Left lobe of liver (tissue), 2 donors: ENCODE data around the gene ECD. TPM values are rescaled to one million over a fixed set of nuclear protein-coding genes. Genes with fewer than 3 reads are reported as not detected.

Experiments used
- ATAC-seq: fragments of 200-7000 bp; cut with Tn5 transposase; one replicate; pipeline ENCODE4 v1.9.1; 2020; ENCODE audit warnings: mild to moderate bottlenecking, moderate library complexity
- DNase-seq: peaks from one replicate; pipeline ENCODE4 v3.0.0-alpha.2; 2020; ENCODE audit warnings: low spot score
- total RNA-seq: library from RNA; stranded (reverse); gene quantifications from one replicate; pipeline ENCODE4 v1.2.1, GENCODE V29; 2021
- donor health status: DM: no; HTN: no; CAD: no; lungs with moderate emphysema.
- donor health status: DM: no; HTN: yes; CAD: no.

ECD gene
- 9.1 TPM for total RNA-seq

GRCh38 chr10:73167783-73168464 is at the start of gene ECD, which contains the start of gene FAM149B1:
Gene ECD (minus strand): TSS chr10:73168008. CDS start chr10:73163937, 4,071 bp downstream.
Gene FAM149B1 (plus strand): TSS chr10:73168119. CDS start chr10:73168340, 221 bp downstream.
- ATAC-seq (peak; percentile 98), DNase-seq (peak; percentile 95)

- DNase-seq (no peak), ATAC-seq (no peak)
These were observed 47.9 kb upstream of the ECD start for GRCh38 chr10:73215749-73216148.

GRCh38 chr10:73211106-73211811 is 43.5 kb upstream of the ECD start:
- ATAC-seq (peak; percentile 81), DNase-seq (no peak)

- no peak for ATAC-seq
- DNase-seq: no peak
These were observed 42.7 kb upstream of the ECD start for GRCh38 chr10:73210395-73211105.

GRCh38 chr10:73209705-73210104 is 41.9 kb upstream of the ECD start:
- DNase-seq: no peak
- no peak for ATAC-seq

GRCh38 chr10:73207883-73208282 is 40.1 kb upstream of the ECD start:
- no peak for ATAC-seq

GRCh38 chr10:73206385-73206784 is 38.6 kb upstream of the ECD start:
- DNase-seq: no peak
- no peak for ATAC-seq

More at GRCh38 chr10:73207883-73208282, 40.1 kb upstream of the ECD start:
- DNase-seq: no peak

- no peak for DNase-seq
- no peak for ATAC-seq
These were observed 38.1 kb upstream of the ECD start for GRCh38 chr10:73205890-73206289.

GRCh38 chr10:73205081-73205480 is 37.3 kb upstream of the ECD start:
- DNase-seq (no peak), ATAC-seq (no peak)

GRCh38 chr10:73190188-73190587 is 22.4 kb upstream of the ECD start:
- DNase-seq (no peak), ATAC-seq (no peak)

- ATAC-seq: no peak
- no peak for DNase-seq
These were observed 18.5 kb upstream of the ECD start for GRCh38 chr10:73186266-73186665.

GRCh38 chr10:73183667-73184281 is 16.0 kb upstream of the ECD start:
- ATAC-seq: no peak

GRCh38 chr10:73182568-73182967 is 14.8 kb upstream of the ECD start:
- ATAC-seq: no peak
- no peak for DNase-seq

More at GRCh38 chr10:73183667-73184281, 16.0 kb upstream of the ECD start:
- no peak for DNase-seq

- no peak for DNase-seq
- no peak for ATAC-seq
These were observed 6.5 kb upstream of the ECD start for GRCh38 chr10:73174148-73174925.

- no peak for ATAC-seq
- DNase-seq: no peak
These were observed 5.1 kb upstream of the ECD start for GRCh38 chr10:73172867-73173266.

- no peak for ATAC-seq
These were observed 1.5 kb upstream of the ECD start for GRCh38 chr10:73169320-73169719.

GRCh38 chr10:73168465-73168803 is 626 bp upstream of the ECD start:
- DNase-seq (no peak), ATAC-seq (peak; percentile 35)

More at GRCh38 chr10:73169320-73169719, 1.5 kb upstream of the ECD start:
- no peak for DNase-seq

GRCh38 chr10:73167458-73167782 is 388 bp downstream of the ECD start:
- ATAC-seq: no peak
- no peak for DNase-seq

GRCh38 chr10:73166972-73167371 is 836 bp downstream of the ECD start:
- ATAC-seq (no peak), DNase-seq (no peak)

GRCh38 chr10:73163096-73163495 is 4.7 kb downstream of the ECD start:
- DNase-seq (no peak), ATAC-seq (no peak)

- DNase-seq: no peak
- ATAC-seq: no peak
These were observed 6.1 kb downstream of the ECD start for GRCh38 chr10:73161662-73162061.
